ENCODE measurements around the gene TECPR2. TPM values are rescaled to one million over a fixed set of nuclear protein-coding genes. Genes with fewer than 3 reads are reported as not detected.

Gene TECPR2
- total and polyA plus RNA-seq, 8 donors: 11.6 to 30.1 (median 16.2) TPM

- ATAC-seq: peak; percentile 66
- peak in 1 of 4 donors; percentile 18 for DNase-seq
- Histone ChIP-seq H3K36me3 (peaks cover 0 to 10% of the 10 kb centered on the region in 2 donors), H3K9me3 (no peaks in the 10 kb centered on the region), H3K27ac (no peak overlapping the region), H3K4me1 (no peaks in the 10 kb centered on the region), H3K4me3 (no peak overlapping the region), H3K27me3 (no peaks in the 10 kb centered on the region)
- intact Hi-C loops (cut with DNase I): no loop called here
- TF ChIP-seq CTCF (IDR thresholded peaks at IDR 0.05): no peak
Observed at GRCh38 chr14:102491366-102491765, 128.6 kb downstream of the TECPR2 start.

- H3K4me3 ChIP-seq: no peak overlapping the region
- H3K27ac ChIP-seq: no peak overlapping the region
- no peaks in the 10 kb centered on the region for H3K27me3 ChIP-seq
- H3K4me1 ChIP-seq: no peaks in the 10 kb centered on the region
- ATAC-seq (no peak), DNase-seq (peak in 1 of 4 donors; percentile 34)
- H3K36me3 ChIP-seq: peaks cover 0 to 16% of the 10 kb centered on the region in 2 donors
- intact Hi-C loops (cut with DNase I): no loop called here
- no peak for TF ChIP-seq CTCF (IDR thresholded peaks at IDR 0.05)
- H3K9me3 ChIP-seq: no peaks in the 10 kb centered on the region
Observed at GRCh38 chr14:102491786-102492530, 129.2 kb downstream of the TECPR2 start.

GRCh38 chr14:102492531-102492910 is 129.8 kb downstream of the TECPR2 start:
- no peak for ATAC-seq
- H3K4me3 ChIP-seq: no peak overlapping the region
- no peaks in the 10 kb centered on the region for H3K9me3 ChIP-seq
- DNase-seq: peak in 1 of 4 donors; percentile 69
- H3K27me3 ChIP-seq: no peaks in the 10 kb centered on the region
- TF ChIP-seq CTCF (IDR thresholded peaks at IDR 0.05): no peak
- H3K27ac ChIP-seq: no peak overlapping the region
- H3K4me1 ChIP-seq: no peaks in the 10 kb centered on the region
- intact Hi-C loops (cut with DNase I): no loop called here
- peaks cover 0 to 22% of the 10 kb centered on the region in 2 donors for H3K36me3 ChIP-seq

GRCh38 chr14:102493096-102493495 is 130.4 kb downstream of the TECPR2 start:
- DNase-seq: peak in 1 of 4 donors; percentile 55
- intact Hi-C loops (cut with DNase I): no loop called here
- Histone ChIP-seq H3K9me3 (no peaks in the 10 kb centered on the region), H3K27me3 (no peaks in the 10 kb centered on the region), H3K27ac (no peak overlapping the region), H3K4me3 (no peak overlapping the region), H3K36me3 (peaks cover 0 to 27% of the 10 kb centered on the region in 2 donors), H3K4me1 (no peaks in the 10 kb centered on the region)
- TF ChIP-seq CTCF (IDR thresholded peaks at IDR 0.05): no peak
- no peak for ATAC-seq

- intact Hi-C loops (cut with DNase I): no loop called here
Observed at GRCh38 chr14:102493585-102493984, 130.8 kb downstream of the TECPR2 start.

More at GRCh38 chr14:102493585-102493984, 130.8 kb downstream of the TECPR2 start:
- ATAC-seq (no peak), DNase-seq (peak in 1 of 4 donors; percentile 61)
- peaks cover 0 to 32% of the 10 kb centered on the region in 2 donors for H3K36me3 ChIP-seq
- H3K27ac ChIP-seq: no peak overlapping the region
- TF ChIP-seq CTCF (IDR thresholded peaks at IDR 0.05): no peak
- H3K27me3 ChIP-seq: no peaks in the 10 kb centered on the region
- H3K9me3 ChIP-seq: no peaks in the 10 kb centered on the region
- H3K4me1 ChIP-seq: no peaks in the 10 kb centered on the region
- H3K4me3 ChIP-seq: no peak overlapping the region
